Activated B cell treated with CpG ODN at 0.5 μM for 24 hours (primary cell): ENCODE data around the gene STUB1. TPM values are rescaled to one million over a fixed set of nuclear protein-coding genes. Genes with fewer than 3 reads are reported as not detected.

ENCODE experiments used
- ATAC-seq: fragments of 200-7000 bp; cut with Tn5 transposase; one replicate; pipeline ENCODE4 v1.10.0; 2021; ENCODE audit warnings: low read depth, mild to moderate bottlenecking, moderate library complexity
- CTCF ChIA-PET: fragments of 350-600 bp; sonication (Branson Sonifier 250); formaldehyde crosslinking; loops from one replicate; lab custom pipeline; 2021; ENCODE audit warnings: antibody characterized with exemption; lab: Charles Lee
- POLR2A ChIA-PET: fragments of 350-600 bp; sonication (Branson Sonifier 250); formaldehyde crosslinking; loops from one replicate; lab custom pipeline; 2021; ENCODE audit warnings: antibody characterized with exemption; lab: Charles Lee
- DNase-seq: peaks from one replicate; pipeline ENCODE4 v3.0.0; 2022
- H3K27ac Mint-ChIP-seq: one replicate; pipeline ENCODE4 v1.8.0; 2020; ENCODE audit warnings: mixed read lengths
- H3K27me3 Mint-ChIP-seq: one replicate; pipeline ENCODE4 v1.8.0; 2021; ENCODE audit warnings: mixed read lengths
- H3K36me3 Mint-ChIP-seq: one replicate; pipeline ENCODE4 v1.8.0; 2021; ENCODE audit warnings: low read depth, mixed read lengths
- H3K4me1 Mint-ChIP-seq: one replicate; pipeline ENCODE4 v1.8.0; 2021; ENCODE audit warnings: mixed read lengths
- H3K4me3 Mint-ChIP-seq: one replicate; pipeline ENCODE4 v1.8.0; 2020; ENCODE audit warnings: mild to moderate bottlenecking, mixed read lengths
- H3K9me3 Mint-ChIP-seq: one replicate; pipeline ENCODE4 v1.8.0; 2020; ENCODE audit warnings: mixed read lengths
- intact Hi-C: fragments of 100-400 bp; cut with micrococcal nuclease; formaldehyde crosslinking; loops from one replicate; pipeline ENCODE4 v1.15.1; 2024
- total RNA-seq: library from RNA; stranded (reverse); gene quantifications from 2 replicates; pipeline ENCODE4 v1.2.3, GENCODE V29; 2022
- TF ChIP-seq, protein P1 (sequence below): fragments of 200-600 bp; IDR thresholded peaks from one replicate; pipeline ENCODE4 v1.8.0; 2022; ENCODE audit warnings: antibody characterized with exemption, mild to moderate bottlenecking

Gene STUB1
- total RNA-seq, 1 donor from 2014 or later = 81.2 TPM

DNA sequence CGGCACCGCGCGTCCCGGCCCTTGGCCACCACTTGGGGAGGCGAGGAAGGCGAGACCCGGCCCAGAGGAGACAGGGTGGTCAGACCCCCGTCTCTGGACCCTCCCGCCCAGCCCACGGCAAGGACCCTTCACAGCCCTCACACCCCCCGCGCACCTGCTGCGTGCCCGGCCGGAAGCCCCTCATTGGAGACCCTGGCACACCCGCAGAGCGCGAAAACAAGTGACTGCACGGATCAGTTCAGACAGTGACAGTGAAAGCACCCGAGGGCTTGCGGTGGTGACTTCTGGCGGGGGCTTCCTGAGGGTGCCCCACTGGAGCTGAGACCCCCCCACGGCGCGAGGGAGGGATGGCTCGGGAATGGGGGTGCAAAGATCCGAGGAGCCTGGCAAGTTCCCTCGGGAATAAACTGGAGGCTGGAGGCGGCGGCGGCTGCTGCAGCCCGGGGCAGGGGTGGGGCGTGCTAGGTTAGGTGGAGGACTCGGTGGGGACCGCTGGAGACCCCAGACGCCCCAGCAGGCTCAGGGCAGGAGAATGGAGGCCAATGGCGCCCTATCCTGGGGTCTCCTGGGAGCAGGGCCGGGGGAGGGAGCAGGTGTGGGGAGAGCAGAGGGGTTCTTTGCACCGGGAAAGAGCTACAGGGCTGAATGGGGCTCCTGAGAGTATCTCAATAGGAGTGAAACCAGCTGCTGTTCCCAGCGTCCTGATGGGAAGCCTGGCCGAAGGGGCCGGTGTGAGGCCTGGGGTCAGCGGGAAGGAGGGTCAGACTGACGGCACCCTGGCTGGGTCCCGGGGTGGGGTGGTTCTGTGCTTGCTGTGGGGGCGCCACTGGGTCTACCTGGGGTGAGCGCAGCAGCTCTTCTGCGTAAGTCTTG lies 26.2 kb downstream of the STUB1 start:
- H3K4me3 Mint-ChIP-seq = no peak overlapping the region
- intact Hi-C loops = no loop called here
- ATAC-seq = no peak
- ChIA-PET CTCF (no interaction called here), POLR2A (interaction anchor here (2.2 kb wide), 1 partner anchor 16 kb away, joined by 5 read pairs; the partner anchor contains the start of gene WDR24)
- no peak for DNase-seq
- H3K27me3 Mint-ChIP-seq = peaks cover 43% of the 10 kb centered on the region
- H3K36me3 Mint-ChIP-seq = no peaks in the 10 kb centered on the region
- peaks cover 4% of the 10 kb centered on the region for H3K4me1 Mint-ChIP-seq
- TF ChIP-seq, protein P1, sequence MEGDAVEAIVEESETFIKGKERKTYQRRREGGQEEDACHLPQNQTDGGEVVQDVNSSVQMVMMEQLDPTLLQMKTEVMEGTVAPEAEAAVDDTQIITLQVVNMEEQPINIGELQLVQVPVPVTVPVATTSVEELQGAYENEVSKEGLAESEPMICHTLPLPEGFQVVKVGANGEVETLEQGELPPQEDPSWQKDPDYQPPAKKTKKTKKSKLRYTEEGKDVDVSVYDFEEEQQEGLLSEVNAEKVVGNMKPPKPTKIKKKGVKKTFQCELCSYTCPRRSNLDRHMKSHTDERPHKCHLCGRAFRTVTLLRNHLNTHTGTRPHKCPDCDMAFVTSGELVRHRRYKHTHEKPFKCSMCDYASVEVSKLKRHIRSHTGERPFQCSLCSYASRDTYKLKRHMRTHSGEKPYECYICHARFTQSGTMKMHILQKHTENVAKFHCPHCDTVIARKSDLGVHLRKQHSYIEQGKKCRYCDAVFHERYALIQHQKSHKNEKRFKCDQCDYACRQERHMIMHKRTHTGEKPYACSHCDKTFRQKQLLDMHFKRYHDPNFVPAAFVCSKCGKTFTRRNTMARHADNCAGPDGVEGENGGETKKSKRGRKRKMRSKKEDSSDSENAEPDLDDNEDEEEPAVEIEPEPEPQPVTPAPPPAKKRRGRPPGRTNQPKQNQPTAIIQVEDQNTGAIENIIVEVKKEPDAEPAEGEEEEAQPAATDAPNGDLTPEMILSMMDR = no peak
- H3K27ac Mint-ChIP-seq = no peak overlapping the region
- no peaks in the 10 kb centered on the region for H3K9me3 Mint-ChIP-seq

GRCh38 chr16:707062-707538 lies 26.9 kb downstream of the STUB1 start:
- intact Hi-C loops = no loop called here
- Mint-ChIP-seq H3K4me1 (peaks cover 5% of the 10 kb centered on the region), H3K27me3 (peaks cover 38% of the 10 kb centered on the region), H3K36me3 (no peaks in the 10 kb centered on the region), H3K4me3 (no peak overlapping the region), H3K27ac (no peak overlapping the region), H3K9me3 (no peaks in the 10 kb centered on the region)
- ChIA-PET CTCF (no interaction called here), POLR2A (interaction anchor here (2.2 kb wide), 1 partner anchor 17 kb away, joined by 5 read pairs; the partner anchor contains the start of gene WDR24)
- TF ChIP-seq, protein P1 = no peak
- ATAC-seq (no peak), DNase-seq (no peak)

GRCh38 chr16:708019-708418 lies 27.8 kb downstream of the STUB1 start:
- Mint-ChIP-seq H3K27me3 (peaks cover 34% of the 10 kb centered on the region), H3K4me3 (no peak overlapping the region), H3K4me1 (peaks cover 8% of the 10 kb centered on the region), H3K9me3 (no peaks in the 10 kb centered on the region), H3K27ac (no peak overlapping the region), H3K36me3 (no peaks in the 10 kb centered on the region)
- ATAC-seq = no peak
- ChIA-PET POLR2A (interaction anchor here (2.2 kb wide), 1 partner anchor 18 kb away, joined by 5 read pairs; the partner anchor contains the start of gene WDR24), CTCF (no interaction called here)
- intact Hi-C loops = no loop called here
- TF ChIP-seq, protein P1 = no peak
- no peak for DNase-seq

DNA sequence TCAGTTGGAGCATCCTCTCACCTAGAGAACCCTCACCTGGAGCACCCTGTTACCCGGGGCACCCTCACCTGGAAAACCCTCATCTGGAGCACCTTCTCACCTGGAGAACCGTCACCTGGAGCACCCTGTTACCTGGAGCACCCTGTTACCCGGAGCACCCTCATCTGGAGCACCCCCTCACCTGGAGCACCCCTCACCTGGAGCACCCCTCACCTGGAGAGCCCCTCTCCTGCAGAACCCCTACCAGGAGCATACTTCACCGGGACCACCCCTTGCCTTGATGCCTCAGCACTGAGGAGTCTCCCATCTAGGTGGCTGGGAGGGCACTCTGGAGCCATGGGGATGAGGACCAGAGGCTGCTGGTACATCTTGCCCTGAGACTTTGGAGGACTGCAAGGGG lies 28.7 kb downstream of the STUB1 start:
- ATAC-seq (no peak), DNase-seq (no peak)
- POLR2A ChIA-PET = interaction anchor here (2.2 kb wide), 1 partner anchor 19 kb away, joined by 5 read pairs; the partner anchor contains the start of gene WDR24
- Mint-ChIP-seq H3K27me3 (peaks cover 27% of the 10 kb centered on the region), H3K27ac (no peak overlapping the region), H3K4me1 (peaks cover 8% of the 10 kb centered on the region), H3K36me3 (no peaks in the 10 kb centered on the region), H3K9me3 (no peaks in the 10 kb centered on the region), H3K4me3 (no peak overlapping the region)
- intact Hi-C loops = no loop called here
- TF ChIP-seq, protein P1 = no peak
- CTCF ChIA-PET = no interaction called here
